Activated B cell treated with CpG ODN at 0.5 μM for 24 hours (primary cell): Measurements from ENCODE around the gene SLC4A5. TPM values are rescaled to one million over a fixed set of nuclear protein-coding genes. Genes with fewer than 3 reads are reported as not detected.

Source experiments
- ATAC-seq: fragments of 200-7000 bp; cut with Tn5 transposase; one replicate; pipeline ENCODE4 v1.10.0; 2021; ENCODE audit warnings: low read depth, mild to moderate bottlenecking, moderate library complexity
- CTCF ChIA-PET: fragments of 350-600 bp; sonication (Branson Sonifier 250); formaldehyde crosslinking; loops from one replicate; lab custom pipeline; 2021; ENCODE audit warnings: antibody characterized with exemption; lab: Charles Lee
- POLR2A ChIA-PET: fragments of 350-600 bp; sonication (Branson Sonifier 250); formaldehyde crosslinking; loops from one replicate; lab custom pipeline; 2021; ENCODE audit warnings: antibody characterized with exemption; lab: Charles Lee
- DNase-seq: peaks from one replicate; pipeline ENCODE4 v3.0.0; 2022
- H3K27ac Mint-ChIP-seq: one replicate; pipeline ENCODE4 v1.8.0; 2020; ENCODE audit warnings: mixed read lengths
- H3K27me3 Mint-ChIP-seq: one replicate; pipeline ENCODE4 v1.8.0; 2021; ENCODE audit warnings: mixed read lengths
- H3K36me3 Mint-ChIP-seq: one replicate; pipeline ENCODE4 v1.8.0; 2021; ENCODE audit warnings: low read depth, mixed read lengths
- H3K4me1 Mint-ChIP-seq: one replicate; pipeline ENCODE4 v1.8.0; 2021; ENCODE audit warnings: mixed read lengths
- H3K4me3 Mint-ChIP-seq: one replicate; pipeline ENCODE4 v1.8.0; 2020; ENCODE audit warnings: mild to moderate bottlenecking, mixed read lengths
- H3K9me3 Mint-ChIP-seq: one replicate; pipeline ENCODE4 v1.8.0; 2020; ENCODE audit warnings: mixed read lengths
- intact Hi-C: fragments of 100-400 bp; cut with micrococcal nuclease; formaldehyde crosslinking; loops from one replicate; pipeline ENCODE4 v1.15.1; 2024
- total RNA-seq: library from RNA; stranded (reverse); gene quantifications from 2 replicates; pipeline ENCODE4 v1.2.3, GENCODE V29; 2022
- TF ChIP-seq, protein P1 (sequence below): fragments of 200-600 bp; IDR thresholded peaks from one replicate; pipeline ENCODE4 v1.8.0; 2022; ENCODE audit warnings: antibody characterized with exemption, mild to moderate bottlenecking

Gene SLC4A5
- total RNA-seq, 1 donor from 2014 or later, result 5.9 TPM

DNA sequence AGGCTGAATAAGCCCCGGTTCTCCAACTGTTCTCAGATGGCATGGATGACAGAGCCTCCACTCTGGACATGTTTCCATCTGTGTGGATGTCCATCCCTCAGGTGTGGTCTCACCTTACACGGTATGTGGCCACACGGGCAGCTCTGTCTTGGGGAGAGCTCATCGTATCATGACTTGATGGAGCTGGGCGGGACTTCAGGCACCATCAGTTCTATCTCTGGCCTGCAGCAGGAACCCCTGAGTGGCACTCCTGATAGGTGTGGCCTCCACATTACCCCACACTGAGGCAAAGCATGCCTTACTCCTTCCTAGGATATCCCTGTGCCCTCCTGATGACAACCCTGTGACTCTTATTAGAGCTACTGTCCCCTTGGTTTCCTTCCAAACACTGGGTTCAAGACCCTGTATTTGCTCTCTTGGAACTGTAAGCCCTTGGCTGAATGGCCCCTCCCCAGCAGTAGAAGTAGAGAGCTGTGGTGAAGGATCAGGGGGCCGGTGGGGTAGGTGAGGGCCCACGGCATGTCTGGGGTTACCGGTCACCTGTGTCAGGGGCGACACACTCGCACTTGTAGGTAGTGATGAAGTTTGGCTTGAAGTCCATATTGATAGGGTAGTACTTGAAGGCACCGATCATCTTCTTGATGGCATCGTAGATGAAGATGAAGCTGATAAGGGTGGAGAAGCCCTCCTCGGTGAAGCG is 96.6 kb downstream of the SLC4A5 start:
- POLR2A ChIA-PET, result no interaction called here
- no peaks in the 10 kb centered on the region for H3K9me3 Mint-ChIP-seq
- intact Hi-C loops, result no loop called here

DNA sequence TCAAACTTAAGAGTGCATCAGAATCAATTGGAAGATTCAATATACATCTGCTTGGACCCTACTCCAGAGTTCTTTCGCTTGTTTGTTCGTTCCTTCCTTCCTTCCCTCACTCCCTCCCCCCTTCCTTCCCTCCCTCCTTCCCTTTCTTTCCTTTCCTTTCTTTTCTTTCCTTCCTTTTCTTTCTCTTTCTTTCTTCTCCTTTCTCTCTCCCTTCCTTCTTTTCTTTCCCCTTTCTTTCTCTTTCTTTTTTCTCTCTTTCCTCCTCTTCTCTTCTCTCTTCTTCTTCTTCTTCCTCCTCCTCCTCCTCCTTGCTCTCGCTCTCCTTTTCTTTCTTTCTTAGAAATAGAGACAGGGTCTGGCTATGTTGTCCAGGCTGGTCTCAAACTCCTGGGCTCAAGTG is 98.9 kb downstream of the SLC4A5 start:
- ChIA-PET POLR2A (interaction anchor here (0.6 kb wide), 1 partner anchor 468 kb away, joined by 5 read pairs; no protein-coding TSS in a partner anchor), CTCF (no interaction called here)
- H3K9me3 Mint-ChIP-seq, result no peaks in the 10 kb centered on the region
- no peak overlapping the region for H3K27ac Mint-ChIP-seq
- H3K36me3 Mint-ChIP-seq, result no peaks in the 10 kb centered on the region
- no peaks in the 10 kb centered on the region for H3K27me3 Mint-ChIP-seq
- no peak overlapping the region for H3K4me3 Mint-ChIP-seq
- DNase-seq (no peak), ATAC-seq (no peak)
- intact Hi-C loops, result no loop called here
- TF ChIP-seq, protein P1, sequence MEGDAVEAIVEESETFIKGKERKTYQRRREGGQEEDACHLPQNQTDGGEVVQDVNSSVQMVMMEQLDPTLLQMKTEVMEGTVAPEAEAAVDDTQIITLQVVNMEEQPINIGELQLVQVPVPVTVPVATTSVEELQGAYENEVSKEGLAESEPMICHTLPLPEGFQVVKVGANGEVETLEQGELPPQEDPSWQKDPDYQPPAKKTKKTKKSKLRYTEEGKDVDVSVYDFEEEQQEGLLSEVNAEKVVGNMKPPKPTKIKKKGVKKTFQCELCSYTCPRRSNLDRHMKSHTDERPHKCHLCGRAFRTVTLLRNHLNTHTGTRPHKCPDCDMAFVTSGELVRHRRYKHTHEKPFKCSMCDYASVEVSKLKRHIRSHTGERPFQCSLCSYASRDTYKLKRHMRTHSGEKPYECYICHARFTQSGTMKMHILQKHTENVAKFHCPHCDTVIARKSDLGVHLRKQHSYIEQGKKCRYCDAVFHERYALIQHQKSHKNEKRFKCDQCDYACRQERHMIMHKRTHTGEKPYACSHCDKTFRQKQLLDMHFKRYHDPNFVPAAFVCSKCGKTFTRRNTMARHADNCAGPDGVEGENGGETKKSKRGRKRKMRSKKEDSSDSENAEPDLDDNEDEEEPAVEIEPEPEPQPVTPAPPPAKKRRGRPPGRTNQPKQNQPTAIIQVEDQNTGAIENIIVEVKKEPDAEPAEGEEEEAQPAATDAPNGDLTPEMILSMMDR, result no peak
- no peaks in the 10 kb centered on the region for H3K4me1 Mint-ChIP-seq

More for the DNA sequence above, 96.6 kb downstream of the SLC4A5 start:
- H3K36me3 Mint-ChIP-seq, result no peaks in the 10 kb centered on the region
- no peaks in the 10 kb centered on the region for H3K27me3 Mint-ChIP-seq
- ATAC-seq (no peak), DNase-seq (no peak)
- H3K4me1 Mint-ChIP-seq, result peaks cover 2% of the 10 kb centered on the region
- TF ChIP-seq, protein P1, result no peak
- CTCF ChIA-PET, result interaction anchor here (1.6 to 1.8 kb wide), 2 partner anchors 88 to 145 kb away, joined by 4 to 6 read pairs; no protein-coding TSS in a partner anchor
- H3K27ac Mint-ChIP-seq, result no peak overlapping the region
- H3K4me3 Mint-ChIP-seq, result no peak overlapping the region

DNA sequence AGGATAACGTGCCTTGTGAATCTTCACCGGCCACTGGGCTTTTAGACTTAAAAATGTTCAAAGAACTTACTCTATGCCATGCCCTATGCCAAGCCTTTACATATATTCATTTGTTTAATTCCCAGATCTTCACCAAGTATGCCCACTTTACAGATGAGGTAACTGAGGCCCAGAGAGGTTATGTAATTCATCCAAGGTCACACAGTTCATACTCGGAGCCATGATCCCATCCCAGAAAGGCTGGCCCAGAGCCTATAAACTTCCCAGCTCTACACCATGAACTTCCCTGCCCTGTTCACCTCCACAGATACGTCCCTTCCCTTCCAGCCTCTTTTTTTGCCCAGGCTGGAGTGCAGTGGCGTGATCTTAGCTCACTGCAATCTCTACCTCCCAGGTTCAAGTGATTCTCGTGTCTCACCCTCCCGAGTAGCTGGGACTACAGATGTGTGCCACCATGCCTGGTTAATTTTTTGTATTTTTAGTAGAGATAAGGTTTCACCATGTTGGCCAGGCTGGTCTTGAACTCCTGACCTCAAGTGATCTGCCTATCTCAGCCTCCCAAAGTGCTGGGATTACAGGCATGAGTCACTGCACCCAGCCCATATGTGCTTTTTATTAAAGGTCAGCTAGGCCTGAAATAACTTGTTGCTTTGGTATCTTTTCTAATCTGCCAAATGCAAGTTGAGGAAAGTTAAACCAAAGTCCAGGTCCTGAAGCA is 100.7 kb downstream of the SLC4A5 start:
- intact Hi-C loops, result no loop called here
- H3K27me3 Mint-ChIP-seq, result no peaks in the 10 kb centered on the region
- no peaks in the 10 kb centered on the region for H3K36me3 Mint-ChIP-seq
- ATAC-seq, result no peak
- ChIA-PET CTCF (no interaction called here), POLR2A (no interaction called here)
- TF ChIP-seq, protein P1, result no peak
- no peaks in the 10 kb centered on the region for H3K4me1 Mint-ChIP-seq
- no peak overlapping the region for H3K4me3 Mint-ChIP-seq
- H3K9me3 Mint-ChIP-seq, result no peaks in the 10 kb centered on the region
- no peak for DNase-seq
- no peak overlapping the region for H3K27ac Mint-ChIP-seq

DNA sequence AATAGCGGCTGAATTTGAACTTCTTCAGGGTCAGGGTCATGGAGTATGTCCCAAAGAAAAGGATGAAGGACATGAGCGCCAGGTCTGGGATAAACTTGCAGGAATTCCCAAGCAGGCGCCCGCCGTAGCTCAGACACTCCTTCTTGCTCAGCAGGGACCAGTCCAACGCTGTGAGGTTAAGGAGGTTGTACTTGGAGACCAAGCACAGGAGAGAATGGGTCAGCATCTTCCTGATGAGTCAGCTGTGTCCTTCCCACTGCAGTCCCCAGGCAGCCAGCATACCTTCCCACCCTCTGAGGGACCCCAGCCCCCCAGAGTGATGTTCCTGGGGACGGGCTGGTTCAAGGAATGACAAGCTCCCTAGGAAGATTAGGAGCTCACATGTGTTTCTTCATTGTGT is 103.9 kb downstream of the SLC4A5 start:
- intact Hi-C loops, result no loop called here
- H3K4me3 Mint-ChIP-seq, result no peak overlapping the region
- CTCF ChIA-PET, result no interaction called here

More for the DNA sequence above, 103.9 kb downstream of the SLC4A5 start:
- DNase-seq (no peak), ATAC-seq (no peak)
- Mint-ChIP-seq H3K27me3 (no peaks in the 10 kb centered on the region), H3K27ac (no peak overlapping the region), H3K36me3 (no peaks in the 10 kb centered on the region), H3K9me3 (no peaks in the 10 kb centered on the region), H3K4me1 (no peaks in the 10 kb centered on the region)
- TF ChIP-seq, protein P1, result no peak
- POLR2A ChIA-PET, result interaction anchor here (0.6 kb wide), 1 partner anchor 39 kb away, joined by 4 read pairs; no protein-coding TSS in a partner anchor
